Mesenchymal stem cell (in vitro differentiated cells and primary cell): ENCODE data around the gene PCDH1. TPM values are rescaled to one million over a fixed set of nuclear protein-coding genes. Genes with fewer than 3 reads are reported as not detected.

ENCODE experiments used
- DNase-seq: peaks from one replicate; pipeline ENCODE4 v3.0.0-alpha.2; 2013
- H2AFZ ChIP-seq: one replicate; pipeline ENCODE4 v1.6.1; 2013; ENCODE audit warnings: low read depth, mild to moderate bottlenecking, control low read depth, inconsistent platforms, low read length, moderate library complexity
- H2AK5ac ChIP-seq: 2 replicates; pipeline ENCODE4 v1.6.1; 2013; ENCODE audit warnings: low read length, moderate library complexity, mild to moderate bottlenecking, inconsistent platforms; ENCODE audit not compliant: severe bottlenecking
- H2BK120ac ChIP-seq: one replicate; pipeline ENCODE4 v1.6.1; 2013; ENCODE audit warnings: low read depth, mild to moderate bottlenecking, inconsistent platforms, low read length, moderate library complexity
- H2BK12ac ChIP-seq, 2 experiments: one replicate each; pipeline ENCODE4 v1.6.1; 2013; ENCODE audit warnings: inconsistent platforms in 2 of 2, low read length in 2 of 2, mild to moderate bottlenecking in 2 of 2, moderate library complexity in 2 of 2, control low read depth in 1 of 2
- H2BK15ac ChIP-seq: one replicate; pipeline ENCODE4 v1.6.1; 2013; ENCODE audit warnings: mild to moderate bottlenecking, low read depth, inconsistent platforms; ENCODE audit not compliant: poor library complexity, severe bottlenecking
- H2BK5ac ChIP-seq: 2 replicates; pipeline ENCODE4 v1.6.1; 2013; ENCODE audit warnings: low read depth, mild to moderate bottlenecking, low read length, control low read depth, inconsistent platforms; ENCODE audit not compliant: poor library complexity, severe bottlenecking
- H3K14ac ChIP-seq, 2 experiments: one replicate each; pipeline ENCODE4 v1.6.1; 2013; ENCODE audit warnings: inconsistent platforms in 2 of 2, low read length in 2 of 2, control low read depth in 1 of 2, mild to moderate bottlenecking in 1 of 2, moderate library complexity in 1 of 2
- H3K18ac ChIP-seq, 2 experiments: one replicate each; pipeline ENCODE4 v1.6.1; 2013; ENCODE audit warnings: inconsistent platforms in 2 of 2, low read length in 2 of 2, control low read depth in 1 of 2, low read depth in 1 of 2, mild to moderate bottlenecking in 1 of 2
- H3K23ac ChIP-seq, 2 experiments: one replicate each; pipeline ENCODE4 v1.6.1; 2013; ENCODE audit warnings: inconsistent platforms in 2 of 2, low read length in 2 of 2, mild to moderate bottlenecking in 2 of 2, moderate library complexity in 2 of 2, control low read depth in 1 of 2
- H3K27ac ChIP-seq: 2 replicates; pipeline ENCODE4 v1.5.1; 2013; ENCODE audit warnings: mild to moderate bottlenecking, moderate library complexity, low read length, control low read depth, inconsistent platforms; ENCODE audit not compliant: poor library complexity, severe bottlenecking
- H3K27me3 ChIP-seq, 2 experiments: 2 replicates each; pipeline versions ENCODE4 v1.6.1 to v1.7.0; 2013; ENCODE audit warnings: low read length in 2 of 2, mild to moderate bottlenecking in 2 of 2, moderate library complexity in 2 of 2, control low read depth in 1 of 2, inconsistent platforms in 1 of 2; ENCODE audit not compliant: control insufficient read depth in 1 of 2, insufficient read depth in 1 of 2
- H3K36me3 ChIP-seq, 2 experiments: 2 replicates each; pipeline versions ENCODE4 v1.6.1 to v1.7.0; 2013; ENCODE audit warnings: low read length in 2 of 2, control low read depth in 1 of 2, inconsistent platforms in 1 of 2, low read depth in 1 of 2, mild to moderate bottlenecking in 1 of 2; ENCODE audit not compliant: insufficient read depth in 2 of 2, control insufficient read depth in 1 of 2
- H3K4ac ChIP-seq, 2 experiments: one replicate each; pipeline ENCODE4 v1.6.1; 2013; ENCODE audit warnings: inconsistent platforms in 2 of 2, low read length in 2 of 2, mild to moderate bottlenecking in 2 of 2, moderate library complexity in 2 of 2, control low read depth in 1 of 2, low read depth in 1 of 2
- H3K4me1 ChIP-seq: 2 replicates; pipeline ENCODE4 v1.6.1; 2013; ENCODE audit warnings: low read depth, low read length, control low read depth; ENCODE audit not compliant: control insufficient read depth, insufficient read depth
- H3K4me2 ChIP-seq: 2 replicates; pipeline ENCODE4 v1.6.1; 2013; ENCODE audit warnings: low read length, mild to moderate bottlenecking, inconsistent platforms; ENCODE audit not compliant: poor library complexity, severe bottlenecking
- H3K4me3 ChIP-seq, 2 experiments: 2 replicates each; pipeline versions ENCODE4 v1.5.1 to v1.7.0; 2013; ENCODE audit warnings: low read length in 2 of 2, mild to moderate bottlenecking in 2 of 2, control low read depth in 1 of 2, low read depth in 1 of 2; ENCODE audit not compliant: insufficient read depth in 1 of 2
- H3K79me1 ChIP-seq: replicated peaks from 2 replicates; pipeline ENCODE4 v1.6.1; 2013; ENCODE audit warnings: mild to moderate bottlenecking, control low read depth, low read length, inconsistent platforms; ENCODE audit not compliant: poor library complexity, severe bottlenecking
- H3K9ac ChIP-seq: 2 replicates; pipeline ENCODE4 v1.7.0; 2013; ENCODE audit warnings: mild to moderate bottlenecking, low read length, moderate library complexity
- H3K9me3 ChIP-seq: 2 replicates; pipeline ENCODE4 v1.7.0; 2013; ENCODE audit warnings: mild to moderate bottlenecking, low read length; ENCODE audit not compliant: control insufficient read depth
- H4K8ac ChIP-seq: one replicate; pipeline ENCODE4 v1.6.1; 2013; ENCODE audit warnings: inconsistent platforms, mild to moderate bottlenecking, low read length, moderate library complexity
- H4K91ac ChIP-seq: one replicate; pipeline ENCODE4 v1.6.1; 2013; ENCODE audit warnings: mild to moderate bottlenecking, low read length, inconsistent platforms
- WGBS: methylation state at CpG from one replicate; pipeline ENCODE4 v1.1.7; 2013; ENCODE audit warnings: mixed read lengths; 5-methylcytosine and 5-hydroxymethylcytosine counted together
- polyA plus RNA-seq, 2 experiments: library from polyadenylated mRNA; stranded (reverse); fragments of 200-250 nt; gene quantifications; one replicate each; pipeline ENCODE4 v1.2.3, GENCODE V29; 2013

The PCDH1 gene
- 2.1 TPM for polyA plus RNA-seq (2013, experiment 1 of 2)
- 2.0 TPM for polyA plus RNA-seq (2013, experiment 2 of 2)

GRCh38 chr5:141878186-141878710 lies at the start of gene PCDH1:
Gene PCDH1, minus strand, starts transcription at chr5:141878410. Its CDS starts 148 bp downstream, at chr5:141878262.
- Histone ChIP-seq H4K91ac (no peak within 1 kb of the TSS), H3K27ac (no peak within 1 kb of the TSS), H3K18ac (no peak within 1 kb of the TSS), H3K4me3 (peak within 1 kb of the TSS; percentile 50 to 74), H3K9me3 (no peaks in the 10 kb centered on the region), H2BK120ac (no peak within 1 kb of the TSS), H2BK5ac (no peak within 1 kb of the TSS), H3K4me1 (peaks cover 31% of the 10 kb centered on the region), H3K27me3 (peaks cover 87 to 89% of the 10 kb centered on the region in 2 experiments), H2BK12ac (no peak within 1 kb of the TSS), H3K4me2 (peak within 1 kb of the TSS; percentile 91), H4K8ac (peak within 1 kb of the TSS; percentile 25), H2BK15ac (peak within 1 kb of the TSS; percentile 36), H2AFZ (peak within 1 kb of the TSS; percentile 62), H3K23ac (peak within 1 kb of the TSS in 1 of 2 experiments; percentile 56), H3K79me1 (no peaks in the 10 kb centered on the region), H3K36me3 (no peaks in the 10 kb centered on the region), H3K14ac (no peak within 1 kb of the TSS), H2AK5ac (no peak within 1 kb of the TSS), H3K4ac (no peak within 1 kb of the TSS), H3K9ac (peak within 1 kb of the TSS; percentile 48)
- peak; percentile 29 for DNase-seq
- 0% methylated on average over 6 of the region's 63 CpGs for WGBS

GRCh38 chr5:141926434-141926833 lies 48.2 kb upstream of the PCDH1 start:
- Histone ChIP-seq H2AK5ac (no peak overlapping the region), H3K9ac (peak overlapping the region; percentile 6), H3K9me3 (no peaks in the 10 kb centered on the region), H2AFZ (no peak overlapping the region), H2BK5ac (no peak overlapping the region), H3K36me3 (peaks cover 48 to 64% of the 10 kb centered on the region in 2 experiments), H3K18ac (no peak overlapping the region), H3K4me3 (no peak overlapping the region), H2BK120ac (no peak overlapping the region), H3K14ac (no peak overlapping the region), H3K27me3 (no peaks in the 10 kb centered on the region), H3K4me1 (peaks cover 12% of the 10 kb centered on the region), H2BK15ac (no peak overlapping the region), H4K8ac (no peak overlapping the region), H3K4ac (no peak overlapping the region), H2BK12ac (no peak overlapping the region), H4K91ac (no peak overlapping the region), H3K79me1 (peaks cover 42% of the 10 kb centered on the region), H3K23ac (no peak overlapping the region), H3K4me2 (no peak overlapping the region), H3K27ac (no peak overlapping the region)
- no peak for DNase-seq
- WGBS: 75% methylated on average over 2 of the region's 2 CpGs

- Histone ChIP-seq H4K91ac (peak within 1 kb of the TSS; percentile 98), H3K36me3 (peaks cover 24 to 36% of the 10 kb centered on the region in 2 experiments), H2AK5ac (peak within 1 kb of the TSS; percentile 95), H3K4me3 (peak within 1 kb of the TSS; percentile 70 to 95), H3K27me3 (no peaks in the 10 kb centered on the region), H3K4ac (peak within 1 kb of the TSS; percentile 95 to 97), H3K14ac (peak within 1 kb of the TSS in 1 of 2 experiments; percentile 72), H2BK15ac (peak within 1 kb of the TSS; percentile 87), H3K18ac (peak within 1 kb of the TSS; percentile 95 to 97), H3K4me2 (peak within 1 kb of the TSS; percentile 69), H3K79me1 (peaks cover 31% of the 10 kb centered on the region), H3K9ac (peak within 1 kb of the TSS; percentile 98), H2BK12ac (peak within 1 kb of the TSS; percentile 15 to 57), H3K27ac (peak within 1 kb of the TSS; percentile 97), H3K4me1 (peaks cover 12% of the 10 kb centered on the region), H4K8ac (peak within 1 kb of the TSS; percentile 98), H2BK5ac (peak within 1 kb of the TSS; percentile 75), H3K23ac (peak within 1 kb of the TSS in 1 of 2 experiments; percentile 50), H2BK120ac (peak within 1 kb of the TSS; percentile 76), H2AFZ (peak within 1 kb of the TSS; percentile 95), H3K9me3 (no peaks in the 10 kb centered on the region)
- DNase-seq: peak; percentile 95
- WGBS: 1% methylated on average over 53 of the region's 53 CpGs
Measured at GRCh38 chr5:141923448-141924313, 45.5 kb upstream of the PCDH1 start, which contains the start of gene DELE1. Gene DELE1, plus strand, starts transcription at chr5:141923871. Its CDS starts 71 bp downstream, at chr5:141923942.
